ENCODE data around the gene TJP1. TPM values are rescaled to one million over a fixed set of nuclear protein-coding genes. Genes with fewer than 3 reads are reported as not detected.
"Not testable (repeated sequence)": the region's sequence is repeated elsewhere in the genome, so short reads cannot be mapped to it uniquely, and the experiment has no call there.

The TJP1 gene
- polyA plus RNA-seq, 4 donors: 132 to 189 (median 159) TPM

DNA sequence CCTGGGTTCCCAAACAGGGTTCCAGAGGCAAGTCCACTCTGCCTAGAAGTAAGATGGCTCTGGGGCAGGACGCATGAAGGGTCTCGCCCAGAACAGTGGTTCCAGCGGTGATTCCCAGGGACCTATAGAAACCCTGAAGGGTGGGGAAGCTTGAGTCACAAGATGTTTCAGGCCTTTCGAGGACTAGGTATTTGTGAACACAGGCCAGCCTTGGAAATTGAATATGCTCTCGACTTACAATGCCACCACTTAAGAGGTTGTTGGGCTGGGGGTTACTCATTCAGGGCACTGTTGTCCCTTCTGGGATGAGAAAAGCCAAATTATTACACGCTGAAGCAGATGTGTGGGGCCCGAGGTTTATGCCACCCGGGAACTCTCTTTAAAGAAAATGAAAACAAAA, 152.0 kb downstream of the TJP1 start:
- DNase-seq (ENCODE audit: low read depth in 4 of 4, low spot score in 2 of 4): no peak

GRCh38 chr15:29669823-29670222, 152.4 kb downstream of the TJP1 start:
- no peak for DNase-seq (ENCODE audit: low read depth in 4 of 4, low spot score in 2 of 4)

DNA sequence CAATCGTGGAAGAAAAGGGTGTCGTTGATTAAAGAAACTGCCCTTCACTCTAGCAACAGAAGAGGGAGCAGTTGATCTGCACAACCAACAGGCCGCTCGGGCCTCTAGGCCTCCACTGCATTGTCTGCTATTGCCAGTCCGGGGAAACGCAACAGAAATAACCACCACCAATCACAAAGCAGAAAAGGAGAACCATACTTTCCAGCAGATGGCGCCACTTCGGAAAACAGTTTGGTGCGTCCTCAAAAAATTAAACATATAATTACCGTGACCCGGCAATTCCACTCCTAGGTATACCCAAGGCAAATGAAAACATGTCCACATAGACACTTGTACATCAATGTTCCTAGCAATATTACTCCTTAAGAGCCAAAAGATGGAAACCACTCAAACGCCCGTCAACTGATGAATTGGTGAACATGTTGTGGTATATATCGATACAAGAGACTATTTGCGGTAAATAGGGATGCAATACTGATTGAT, 154.1 kb downstream of the TJP1 start:
- no peak for DNase-seq (ENCODE audit: low read depth in 4 of 4, low spot score in 2 of 4)

GRCh38 chr15:29666241-29666640, 156.0 kb downstream of the TJP1 start:
- DNase-seq (ENCODE audit: low read depth in 4 of 4, low spot score in 2 of 4): no peak

DNA sequence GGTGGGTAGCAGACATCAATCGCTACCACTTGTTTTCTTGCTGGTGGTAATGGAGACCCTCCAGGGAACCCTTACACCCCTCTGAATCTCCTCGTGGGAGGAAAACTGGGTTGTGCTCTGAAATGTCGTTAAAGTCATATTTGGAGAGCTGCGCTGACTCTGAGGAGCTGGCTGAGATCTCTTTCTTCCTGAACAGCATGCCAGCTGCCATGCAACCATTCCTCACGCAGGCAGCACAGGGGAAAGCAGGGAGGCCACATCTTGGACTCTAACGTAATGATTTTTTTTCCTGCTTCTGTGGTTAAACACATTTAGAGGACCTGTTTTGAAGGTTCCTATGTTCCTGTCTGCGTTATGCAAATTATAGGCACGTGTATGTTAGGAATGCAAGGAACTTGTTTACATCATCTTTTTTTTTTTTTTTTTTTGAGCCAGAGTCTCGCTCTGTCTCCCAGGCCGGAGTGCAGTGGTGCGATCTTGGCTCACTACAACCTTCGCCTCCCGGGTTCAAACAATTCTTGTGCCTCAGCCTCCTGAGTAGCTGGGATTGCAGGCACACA, 156.7 kb downstream of the TJP1 start:
- DNase-seq (ENCODE audit: low read depth in 4 of 4, low spot score in 2 of 4): no peak

- no peak for DNase-seq (ENCODE audit: low read depth in 4 of 4, low spot score in 2 of 4)
These were observed 157.9 kb downstream of the TJP1 start for GRCh38 chr15:29664406-29664805.

DNA sequence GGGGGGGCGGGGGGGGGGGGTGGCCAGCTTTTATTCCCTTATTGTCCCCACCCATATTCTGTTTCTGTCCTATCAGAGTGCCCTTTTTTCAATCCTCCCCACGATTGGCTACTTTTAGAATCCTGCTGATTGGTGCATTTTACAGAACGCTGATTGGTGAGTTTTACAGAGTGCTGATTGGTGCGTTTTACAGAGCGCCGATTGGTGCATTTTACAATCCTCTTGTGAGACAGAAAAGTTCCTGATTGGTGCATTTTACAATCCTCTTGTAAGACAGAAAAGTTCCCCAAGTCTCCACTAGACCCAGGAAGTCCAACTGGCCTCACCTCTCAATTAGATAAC, 164.8 kb downstream of the TJP1 start:
- not testable (repeated sequence) for DNase-seq (ENCODE audit: low read depth in 4 of 4, low spot score in 2 of 4)

DNA sequence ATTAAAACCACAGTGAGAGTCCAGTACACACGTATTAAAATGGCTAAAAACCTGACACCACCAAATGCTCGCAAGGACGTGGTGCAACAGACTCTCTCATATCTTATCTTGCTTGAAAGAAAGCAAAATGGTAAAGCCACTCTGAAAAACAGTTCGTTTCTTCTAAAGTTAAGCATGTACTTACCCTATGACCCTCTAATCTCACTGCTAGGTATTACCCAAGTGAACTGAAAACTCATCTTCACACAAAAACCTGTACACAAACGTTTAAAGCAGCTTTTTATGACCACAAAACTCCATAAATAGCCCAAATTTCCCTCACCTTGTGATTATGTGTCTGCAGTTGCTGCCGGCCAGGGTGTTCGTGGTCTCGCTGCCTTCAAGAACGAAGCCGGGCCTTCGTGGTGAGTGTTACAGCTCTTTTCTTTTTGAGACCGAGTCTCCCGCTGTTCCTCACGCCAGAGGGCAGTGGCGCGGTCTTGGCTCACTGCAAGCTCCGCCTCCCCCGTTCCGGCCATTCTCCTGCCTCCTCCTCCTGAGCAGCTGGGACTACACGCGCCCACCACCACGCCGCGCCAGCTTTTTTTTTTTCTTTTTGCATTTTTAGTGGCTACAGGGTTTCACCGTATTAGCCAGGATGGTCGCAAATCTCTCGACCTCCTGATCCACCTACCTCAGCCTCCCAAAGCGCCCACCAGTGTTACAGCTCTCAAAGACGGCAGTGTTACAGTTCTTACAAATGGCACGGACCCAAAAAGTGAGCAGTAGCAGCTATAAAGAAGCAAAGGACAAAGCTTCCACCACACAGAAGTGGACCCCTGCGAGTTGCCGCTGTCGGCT, 165.4 kb downstream of the TJP1 start:
- DNase-seq (ENCODE audit: low read depth in 4 of 4, low spot score in 2 of 4): no peak

- no peak for DNase-seq (ENCODE audit: low read depth in 4 of 4, low spot score in 2 of 4)
These were observed 169.7 kb downstream of the TJP1 start for GRCh38 chr15:29652595-29652994.

DNA sequence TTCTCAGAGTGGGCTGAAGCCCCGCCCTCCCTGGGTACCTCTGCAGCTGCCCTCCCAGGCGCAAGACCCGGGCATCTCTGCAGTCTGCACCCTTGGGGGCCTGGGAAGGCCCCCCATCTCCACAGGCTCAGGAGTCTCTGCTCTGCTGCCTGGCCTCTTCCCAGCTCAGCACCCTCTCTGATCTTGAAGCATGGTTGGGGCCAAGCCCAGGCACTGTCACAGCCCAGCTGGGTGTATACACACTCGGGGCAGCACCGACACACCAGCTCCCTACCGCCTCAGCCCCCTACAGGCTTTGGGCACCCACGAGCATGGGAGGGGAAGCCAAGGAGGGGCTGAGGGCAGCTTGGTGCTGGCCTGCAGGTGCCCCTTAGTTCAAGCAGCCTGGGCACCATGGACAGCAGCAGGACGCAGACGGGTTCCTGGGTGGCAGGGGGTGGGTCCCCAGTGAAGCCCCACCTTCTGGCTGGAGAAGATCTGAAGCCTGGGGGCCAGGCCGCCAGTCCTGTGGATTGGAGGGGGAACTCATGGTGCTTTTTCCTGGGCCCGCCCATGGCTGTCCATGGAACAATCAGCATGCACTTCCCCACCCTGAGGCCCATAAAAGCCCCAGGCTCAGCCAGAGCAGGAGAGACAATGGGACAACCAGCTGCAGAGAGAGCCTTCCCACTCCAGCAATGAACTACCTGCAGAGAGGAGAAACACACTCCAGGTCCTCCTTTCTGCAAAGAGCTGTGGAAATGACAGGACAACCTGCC, 170.6 kb downstream of the TJP1 start:
- no peak for DNase-seq (ENCODE audit: low read depth in 4 of 4, low spot score in 2 of 4)
